Medulla oblongata (tissue), 1 donor: ENCODE results near the gene MYLK4.

ENCODE experiments used
- DNase-seq: peaks from one replicate; pipeline ENCODE4 v3.0.0-alpha.2; 2015; ENCODE audit errors: extremely low spot score

Gene MYLK4

GRCh38 chr6:2756687-2757224, 6.0 kb upstream of the MYLK4 start:
- DNase-seq: no peak

- no peak for DNase-seq
These were observed 5.5 kb upstream of the MYLK4 start for GRCh38 chr6:2756241-2756640.

GRCh38 chr6:2755456-2755855, 4.7 kb upstream of the MYLK4 start:
- DNase-seq: no peak

- no peak for DNase-seq
These were observed 4.2 kb upstream of the MYLK4 start for GRCh38 chr6:2754911-2755310.

- no peak for DNase-seq
These were observed 3.7 kb upstream of the MYLK4 start for GRCh38 chr6:2754393-2754792.

- no peak for DNase-seq
These were observed 3.0 kb upstream of the MYLK4 start for GRCh38 chr6:2753743-2754142.

GRCh38 chr6:2753110-2753489, 2.4 kb upstream of the MYLK4 start:
- DNase-seq: peak; percentile 81

- DNase-seq: no peak
These were observed 1.9 kb upstream of the MYLK4 start for GRCh38 chr6:2752477-2753109.

GRCh38 chr6:2751871-2752270, 1.1 kb upstream of the MYLK4 start:
- DNase-seq: no peak

GRCh38 chr6:2749969-2750600, 637 bp downstream of the MYLK4 start:
- DNase-seq: peak; percentile 88

- DNase-seq: no peak
These were observed 2.5 kb downstream of the MYLK4 start for GRCh38 chr6:2748183-2748582.

GRCh38 chr6:2746557-2747061, 4.1 kb downstream of the MYLK4 start:
- DNase-seq: no peak

GRCh38 chr6:2745246-2745645, 5.5 kb downstream of the MYLK4 start:
- DNase-seq: no peak

GRCh38 chr6:2744778-2745177, 5.9 kb downstream of the MYLK4 start:
- DNase-seq: no peak

GRCh38 chr6:2744209-2744771, 6.4 kb downstream of the MYLK4 start:
- peak; percentile 69 for DNase-seq

- DNase-seq: no peak
These were observed 7.2 kb downstream of the MYLK4 start for GRCh38 chr6:2743280-2744208.

GRCh38 chr6:2741756-2742155, 9.0 kb downstream of the MYLK4 start:
- no peak for DNase-seq

GRCh38 chr6:2740581-2740980, 10.1 kb downstream of the MYLK4 start:
- DNase-seq: no peak

GRCh38 chr6:2739335-2739734, 11.4 kb downstream of the MYLK4 start:
- DNase-seq: no peak

- peak; percentile 89 for DNase-seq
These were observed 12.2 kb downstream of the MYLK4 start for GRCh38 chr6:2738373-2738979.

GRCh38 chr6:2737885-2738284, 12.8 kb downstream of the MYLK4 start:
- DNase-seq: no peak
